Coronary artery (tissue), 2 donors: ENCODE results near the gene SYNGR4.

Source experiments
- DNase-seq: peaks from one replicate; pipeline ENCODE4 v3.0.0-alpha.2; 2017; ENCODE audit warnings: low spot score
- H3K27ac ChIP-seq, 2 donors: fragments of 200-600 bp; sonication (generic); one replicate each; pipeline ENCODE4 v1.5.1; 2016 to 2019
- H3K4me3 ChIP-seq: fragments of 200-600 bp; sonication (generic); 2 replicates; pipeline ENCODE4 v1.5.1; 2016; ENCODE audit warnings: mild to moderate bottlenecking, moderate library complexity
- TF ChIP-seq, protein P1 (sequence below): fragments of 200-600 bp; sonication (generic); IDR thresholded peaks from one replicate; pipeline ENCODE4 v1.5.1; 2019; ENCODE audit warnings: antibody characterized with exemption

SYNGR4 gene

DNA sequence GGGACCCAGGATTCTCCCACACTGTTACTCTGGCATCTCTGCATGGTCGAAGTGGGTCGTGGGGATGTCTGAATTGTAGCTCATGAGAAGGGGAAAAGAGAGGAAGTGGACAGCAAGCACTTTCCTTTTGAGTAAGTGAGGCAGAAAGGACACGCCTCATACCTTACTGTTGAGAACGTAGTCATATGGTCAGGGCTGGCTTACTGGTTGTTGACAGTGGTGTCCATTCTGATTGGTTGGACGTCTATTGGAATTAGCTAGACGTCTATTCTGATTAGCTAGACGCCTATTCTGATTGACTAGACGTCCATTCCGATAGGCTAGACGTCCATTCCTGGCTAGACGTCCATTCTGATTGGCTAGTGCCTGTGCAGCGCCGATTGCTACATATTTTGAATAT is 41.7 kb downstream of the SYNGR4 start:
- Histone ChIP-seq H3K4me3 (no peak overlapping the region), H3K27ac (no peak overlapping the region)
- TF ChIP-seq, protein P1, sequence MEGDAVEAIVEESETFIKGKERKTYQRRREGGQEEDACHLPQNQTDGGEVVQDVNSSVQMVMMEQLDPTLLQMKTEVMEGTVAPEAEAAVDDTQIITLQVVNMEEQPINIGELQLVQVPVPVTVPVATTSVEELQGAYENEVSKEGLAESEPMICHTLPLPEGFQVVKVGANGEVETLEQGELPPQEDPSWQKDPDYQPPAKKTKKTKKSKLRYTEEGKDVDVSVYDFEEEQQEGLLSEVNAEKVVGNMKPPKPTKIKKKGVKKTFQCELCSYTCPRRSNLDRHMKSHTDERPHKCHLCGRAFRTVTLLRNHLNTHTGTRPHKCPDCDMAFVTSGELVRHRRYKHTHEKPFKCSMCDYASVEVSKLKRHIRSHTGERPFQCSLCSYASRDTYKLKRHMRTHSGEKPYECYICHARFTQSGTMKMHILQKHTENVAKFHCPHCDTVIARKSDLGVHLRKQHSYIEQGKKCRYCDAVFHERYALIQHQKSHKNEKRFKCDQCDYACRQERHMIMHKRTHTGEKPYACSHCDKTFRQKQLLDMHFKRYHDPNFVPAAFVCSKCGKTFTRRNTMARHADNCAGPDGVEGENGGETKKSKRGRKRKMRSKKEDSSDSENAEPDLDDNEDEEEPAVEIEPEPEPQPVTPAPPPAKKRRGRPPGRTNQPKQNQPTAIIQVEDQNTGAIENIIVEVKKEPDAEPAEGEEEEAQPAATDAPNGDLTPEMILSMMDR, result no peak
- no peak for DNase-seq

DNA sequence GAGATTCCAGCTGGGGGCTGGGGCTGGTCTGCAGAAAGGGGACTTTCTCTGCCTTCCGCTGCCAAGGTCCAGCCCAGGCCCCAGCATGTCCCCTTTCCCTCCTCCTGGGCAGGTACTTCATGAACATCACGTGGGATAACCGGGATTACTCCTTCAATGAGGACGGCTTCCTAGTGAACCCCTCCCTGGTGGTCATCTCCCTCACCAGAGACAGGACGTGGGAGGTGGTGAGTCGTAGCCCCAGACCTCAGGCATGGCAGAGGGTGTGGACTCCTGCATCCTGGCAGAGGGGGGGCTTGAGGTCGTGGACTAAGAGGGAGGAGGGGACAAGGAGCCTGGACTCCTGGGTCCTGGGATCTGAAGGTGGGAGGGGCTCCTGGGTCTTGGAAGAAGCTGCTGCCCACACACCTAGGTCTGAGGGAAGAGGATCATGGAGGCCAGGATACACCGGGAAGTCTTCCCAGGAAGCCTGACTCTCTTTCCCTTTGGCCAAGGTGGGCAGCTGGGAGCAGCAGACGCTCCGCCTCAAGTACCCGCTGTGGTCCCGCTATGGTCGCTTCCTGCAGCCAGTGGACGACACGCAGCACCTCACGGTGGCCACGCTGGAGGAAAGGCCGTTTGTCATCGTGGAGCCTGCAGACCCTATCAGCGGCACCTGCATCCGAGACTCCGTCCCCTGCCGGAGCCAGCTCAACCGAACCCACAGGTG is 49.9 kb downstream of the SYNGR4 start:
- H3K4me3 ChIP-seq, result no peak overlapping the region
- TF ChIP-seq, protein P1, result no peak
- H3K27ac ChIP-seq, result no peak overlapping the region
- no peak for DNase-seq

DNA sequence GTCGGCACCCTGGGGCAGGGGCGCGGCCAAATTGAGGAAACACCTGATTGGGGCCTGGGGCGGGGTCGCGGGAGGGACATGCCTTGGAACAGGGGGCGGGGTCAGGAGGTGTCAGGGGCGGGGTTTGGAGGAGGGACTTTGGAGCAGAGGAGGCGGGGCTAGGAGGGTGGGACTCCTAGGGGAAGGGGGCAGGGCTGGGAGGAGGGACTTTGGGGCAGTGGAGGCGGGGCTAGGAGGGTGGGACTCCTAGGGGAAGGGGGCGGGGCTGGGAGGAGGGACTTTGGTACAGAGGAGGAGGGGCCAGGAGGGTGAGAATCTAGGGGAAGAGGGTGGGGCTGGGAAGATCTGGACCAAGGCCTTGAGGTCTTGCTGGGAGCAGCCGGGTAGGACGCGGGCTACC is 51.2 kb downstream of the SYNGR4 start:
- Histone ChIP-seq H3K4me3 (peak overlapping the region; percentile 47), H3K27ac (no peak overlapping the region)
- TF ChIP-seq, protein P1, result no peak
- DNase-seq, result no peak

DNA sequence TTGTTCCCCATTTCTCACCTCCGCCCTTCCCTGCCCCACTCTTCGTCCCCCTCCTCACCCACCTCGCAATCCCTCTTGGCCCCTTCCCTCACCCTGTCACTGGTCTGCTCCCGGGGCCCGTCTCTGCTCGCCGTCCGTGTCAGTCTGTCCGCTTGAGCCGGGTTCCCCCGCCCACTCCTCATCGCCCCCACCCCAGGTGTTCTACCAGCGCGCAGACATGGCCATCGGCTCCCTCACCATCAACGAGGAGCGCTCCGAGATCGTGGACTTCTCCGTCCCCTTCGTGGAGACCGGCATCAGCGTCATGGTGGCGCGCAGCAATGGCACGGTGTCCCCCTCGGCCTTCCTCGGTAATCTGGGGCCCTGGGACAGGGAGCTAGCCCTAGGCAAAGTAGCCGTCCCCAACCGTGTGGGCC is 51.6 kb downstream of the SYNGR4 start:
- Histone ChIP-seq H3K27ac (no peak overlapping the region), H3K4me3 (peak overlapping the region; percentile 47)
- TF ChIP-seq, protein P1, result no peak
- DNase-seq, result no peak

DNA sequence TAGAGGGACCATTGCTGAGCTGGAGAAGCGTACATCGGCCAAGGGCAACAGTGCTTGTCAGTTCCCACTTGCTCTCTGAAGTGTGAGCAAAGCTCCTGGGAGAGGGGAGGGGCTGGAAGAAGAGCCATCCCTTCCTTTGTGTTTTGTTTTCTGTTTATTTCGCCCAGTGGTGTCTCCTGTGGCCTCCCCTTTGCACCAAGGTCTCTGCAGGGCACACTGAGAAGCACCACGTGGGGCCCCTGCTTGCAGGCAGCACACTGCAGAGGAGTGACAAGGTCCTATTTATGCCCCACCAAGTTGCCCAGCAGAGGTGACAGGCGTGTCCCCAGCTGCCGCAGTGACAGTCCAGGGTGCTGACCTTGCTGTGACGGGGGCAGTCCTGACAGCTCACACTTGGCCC is 53.3 kb downstream of the SYNGR4 start:
- H3K27ac ChIP-seq, result no peak overlapping the region
- TF ChIP-seq, protein P1, result no peak

DNA sequence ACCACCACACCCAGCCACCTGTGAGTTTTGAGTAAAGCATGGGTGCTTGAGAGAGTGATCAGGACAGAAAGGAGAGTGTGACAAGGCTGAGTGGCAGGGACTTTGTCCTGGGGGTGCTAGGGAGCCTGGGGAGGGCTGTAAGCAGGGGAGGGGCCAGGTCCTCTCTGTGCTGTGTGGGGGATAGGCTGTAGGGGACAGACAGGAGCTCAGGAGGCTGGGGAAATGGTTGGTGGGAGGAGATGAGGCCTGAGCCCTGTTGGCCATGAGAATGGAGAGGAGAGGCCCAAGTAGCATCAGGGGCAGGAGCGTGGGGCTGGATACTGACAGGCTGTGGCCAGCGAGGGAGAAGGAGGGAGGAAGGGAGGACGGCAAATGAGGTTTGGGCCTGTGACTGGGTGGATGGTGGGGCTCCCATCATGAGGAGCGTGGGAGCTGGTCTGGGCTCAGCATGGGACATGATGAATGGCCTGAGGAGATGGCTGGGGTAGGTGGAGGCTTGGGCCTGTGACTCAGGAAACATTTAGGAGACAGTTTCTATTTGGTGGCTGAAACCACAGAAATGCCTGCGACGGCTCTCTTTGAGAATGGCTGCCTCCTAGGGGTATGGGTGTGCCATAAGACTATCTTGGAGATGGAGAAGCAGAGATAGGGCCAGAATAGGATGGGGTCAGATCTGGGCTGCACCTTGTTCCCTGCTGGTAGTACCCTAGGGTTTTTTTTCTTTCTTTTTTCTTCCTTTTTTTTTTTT is 54.3 kb downstream of the SYNGR4 start:
- TF ChIP-seq, protein P1, result no peak

More for the DNA sequence above, 53.3 kb downstream of the SYNGR4 start:
- DNase-seq, result no peak
- H3K4me3 ChIP-seq, result no peak overlapping the region

More for the DNA sequence above, 54.3 kb downstream of the SYNGR4 start:
- DNase-seq, result no peak
- Histone ChIP-seq H3K4me3 (no peak overlapping the region), H3K27ac (no peak overlapping the region)
